ENCODE measurements around the gene PGLYRP3. TPM values are rescaled to one million over a fixed set of nuclear protein-coding genes. Genes with fewer than 3 reads are reported as not detected.

Gene PGLYRP3
- total RNA-seq = not detected in 2 replicates
- long read RNA-seq = 0 reads

GRCh38 chr1:153312570-153313186 is at the start of gene PGLYRP3:
PGLYRP3 (minus strand) TSS chr1:153312952; CDS start chr1:153310665, 2,287 bp downstream.
- no peaks in the 10 kb centered on the region for H3K4me1 Mint-ChIP-seq
- no peak within 1 kb of the TSS for H3K4me3 Mint-ChIP-seq
- H3K9me3 Mint-ChIP-seq = peaks cover 2% of the 10 kb centered on the region
- DNase-seq (ENCODE audit: low read depth, low spot score) = no peak
- no peaks in the 10 kb centered on the region for H3K36me3 Mint-ChIP-seq (ENCODE audit: low read depth)
- TF ChIP-seq CTCF (conservative IDR thresholded peaks at IDR 0.05) = no peak
- H3K27me3 Mint-ChIP-seq (ENCODE audit: low read depth) = peaks cover 23% of the 10 kb centered on the region
- H3K27ac Mint-ChIP-seq (ENCODE audit: unreplicated experiment) = no peak within 1 kb of the TSS

GRCh38 chr1:153362187-153362775 is 49.5 kb upstream of the PGLYRP3 start:
- H3K36me3 Mint-ChIP-seq (ENCODE audit: low read depth) = no peaks in the 10 kb centered on the region
- DNase-seq (ENCODE audit: low read depth, low spot score) = no peak
- no peak overlapping the region for H3K27ac Mint-ChIP-seq (ENCODE audit: unreplicated experiment)
- H3K4me3 Mint-ChIP-seq = no peak overlapping the region
- no peak for TF ChIP-seq CTCF (conservative IDR thresholded peaks at IDR 0.05)
- peaks cover 40% of the 10 kb centered on the region for H3K27me3 Mint-ChIP-seq (ENCODE audit: low read depth)
- H3K4me1 Mint-ChIP-seq = no peaks in the 10 kb centered on the region
- no peaks in the 10 kb centered on the region for H3K9me3 Mint-ChIP-seq

GRCh38 chr1:153361480-153362109 is 48.8 kb upstream of the PGLYRP3 start:
- H3K27me3 Mint-ChIP-seq (ENCODE audit: low read depth) = peaks cover 41% of the 10 kb centered on the region
- TF ChIP-seq CTCF (conservative IDR thresholded peaks at IDR 0.05) = no peak
- H3K4me3 Mint-ChIP-seq = no peak overlapping the region
- H3K36me3 Mint-ChIP-seq (ENCODE audit: low read depth) = no peaks in the 10 kb centered on the region
- no peaks in the 10 kb centered on the region for H3K4me1 Mint-ChIP-seq
- H3K27ac Mint-ChIP-seq (ENCODE audit: unreplicated experiment) = no peak overlapping the region
- DNase-seq (ENCODE audit: low read depth, low spot score) = no peak
- no peaks in the 10 kb centered on the region for H3K9me3 Mint-ChIP-seq

- H3K27me3 Mint-ChIP-seq (ENCODE audit: low read depth) = peaks cover 37% of the 10 kb centered on the region
- no peak for DNase-seq (ENCODE audit: low read depth, low spot score)
- H3K27ac Mint-ChIP-seq (ENCODE audit: unreplicated experiment) = peak overlapping the region; percentile 21
- TF ChIP-seq CTCF (conservative IDR thresholded peaks at IDR 0.05) = no peak
- no peak overlapping the region for H3K4me3 Mint-ChIP-seq
- no peaks in the 10 kb centered on the region for H3K4me1 Mint-ChIP-seq
- no peaks in the 10 kb centered on the region for H3K9me3 Mint-ChIP-seq
- H3K36me3 Mint-ChIP-seq (ENCODE audit: low read depth) = no peaks in the 10 kb centered on the region
These were observed 48.1 kb upstream of the PGLYRP3 start for GRCh38 chr1:153360592-153361479.

- no peaks in the 10 kb centered on the region for H3K36me3 Mint-ChIP-seq (ENCODE audit: low read depth)
- H3K4me1 Mint-ChIP-seq = no peaks in the 10 kb centered on the region
- no peak for DNase-seq (ENCODE audit: low read depth, low spot score)
- H3K27me3 Mint-ChIP-seq (ENCODE audit: low read depth) = peaks cover 31% of the 10 kb centered on the region
- no peaks in the 10 kb centered on the region for H3K9me3 Mint-ChIP-seq
- no peak overlapping the region for H3K27ac Mint-ChIP-seq (ENCODE audit: unreplicated experiment)
- no peak for TF ChIP-seq CTCF (conservative IDR thresholded peaks at IDR 0.05)
- no peak overlapping the region for H3K4me3 Mint-ChIP-seq
These were observed 47.4 kb upstream of the PGLYRP3 start for GRCh38 chr1:153360190-153360589.
